Prostate gland (tissue), 2 donors: Measurements from ENCODE around the gene RACGAP1.

Experiments used
- CTCF ChIP-seq, 4 experiments: fragments of 200-600 bp in 2 of 4; fragments of 450-650 bp in 2 of 4; sonication (generic) in 2 of 4; IDR thresholded peaks; 1 replicate in 3 of 4; 2 replicates in 1 of 4; pipeline ENCODE4 v1.5.1; 2016 to 2019; ENCODE audit warnings: antibody characterized with exemption in 4 of 4, mild to moderate bottlenecking in 2 of 4, moderate library complexity in 2 of 4
- POLR2A ChIP-seq: fragments of 450-650 bp; IDR thresholded peaks from one replicate; pipeline ENCODE4 v1.6.1; 2016; ENCODE audit warnings: antibody characterized with exemption, mild to moderate bottlenecking
- POLR2AphosphoS5 ChIP-seq: sonication (generic); formaldehyde crosslinking; IDR thresholded peaks from one replicate; pipeline ENCODE4 v1.6.1; 2017; ENCODE audit warnings: antibody characterized with exemption

DNA sequence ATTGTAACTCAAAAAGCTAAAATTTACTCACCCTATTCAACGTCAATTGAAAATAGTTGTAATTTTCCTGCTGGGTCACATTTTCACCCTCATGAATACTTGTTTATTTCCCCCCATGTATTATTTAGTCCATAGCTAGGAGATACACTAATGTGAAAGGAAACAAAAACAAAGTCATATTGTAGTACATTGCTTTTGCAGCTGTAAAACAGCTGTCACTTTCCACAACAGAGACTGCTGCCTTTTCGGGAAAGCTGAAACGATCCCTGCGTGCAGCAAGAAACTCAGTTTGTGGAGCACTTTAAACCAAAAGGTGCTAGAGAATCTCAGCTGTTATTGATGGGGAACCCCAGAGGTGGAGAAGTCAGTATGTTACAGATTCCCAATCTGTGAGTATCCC lies 4.3 kb downstream of the RACGAP1 start:
- TF ChIP-seq CTCF (IDR thresholded peaks at IDR 0.05) (no peak), POLR2AphosphoS5 (no peak), POLR2A (no peak)
